Measurements from ENCODE around the gene HMX3.

The HMX3 gene

DNA sequence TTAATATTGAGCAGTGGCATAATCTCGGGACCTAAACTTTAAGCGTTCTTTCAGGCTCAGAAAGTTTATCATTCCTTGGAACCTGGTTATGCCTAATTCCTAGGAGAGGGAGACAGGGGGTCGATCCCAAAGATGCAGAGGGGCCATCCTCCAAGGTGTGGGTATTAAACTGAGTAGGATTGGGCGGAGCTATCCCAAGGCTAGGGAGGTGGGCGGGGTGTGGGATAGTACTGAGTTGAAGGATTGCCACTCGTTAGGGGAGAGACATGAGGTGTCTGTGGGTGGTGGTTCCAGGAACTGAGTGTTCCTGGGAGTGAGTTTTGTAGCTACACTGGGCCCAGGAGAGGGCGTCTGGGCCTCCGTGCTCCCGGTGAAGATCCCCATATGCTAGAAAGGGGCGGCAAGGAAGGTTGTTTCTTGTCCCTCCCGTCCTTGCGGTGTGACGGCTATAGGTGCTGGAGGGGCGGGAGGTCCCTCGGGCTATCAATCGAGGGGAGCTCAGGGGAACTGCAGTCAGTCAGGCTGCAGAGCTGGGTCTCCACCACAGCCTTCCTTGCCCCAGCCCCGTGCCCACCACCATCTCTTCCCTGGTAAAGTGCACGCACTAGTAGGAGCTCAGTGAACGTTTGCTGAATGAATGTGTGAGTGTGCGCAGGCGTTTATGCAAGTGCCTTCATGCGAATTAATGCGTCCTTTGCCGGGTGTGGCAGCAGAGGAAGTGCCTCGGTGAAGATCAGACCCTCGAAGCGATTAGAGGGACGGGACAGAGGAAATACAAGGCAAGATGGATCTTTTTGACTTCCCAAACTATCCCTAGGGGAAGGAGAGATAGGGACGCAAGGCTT, 9.1 kb downstream of the HMX3 start:
- H3K27me3 ChIP-seq (replicated peaks; ENCODE audit: control insufficient read depth, insufficient read depth, low read length), result peaks cover 85% of the 10 kb centered on the region
- H3K36me3 ChIP-seq (ENCODE audit: control insufficient read depth, insufficient read depth, low read length, severe bottlenecking), result no peaks in the 10 kb centered on the region
- H3K9me3 ChIP-seq (ENCODE audit: control insufficient read depth, low read length), result no peaks in the 10 kb centered on the region
- no peaks in the 10 kb centered on the region for H3K4me1 ChIP-seq (ENCODE audit: control insufficient read depth, insufficient read depth, low read length)
- no peak overlapping the region for H3K9ac ChIP-seq (ENCODE audit: low read length)
- no peak overlapping the region for H3K4me3 ChIP-seq (ENCODE audit: low read length)
- no peak for DNase-seq (ENCODE audit: low read depth)

DNA sequence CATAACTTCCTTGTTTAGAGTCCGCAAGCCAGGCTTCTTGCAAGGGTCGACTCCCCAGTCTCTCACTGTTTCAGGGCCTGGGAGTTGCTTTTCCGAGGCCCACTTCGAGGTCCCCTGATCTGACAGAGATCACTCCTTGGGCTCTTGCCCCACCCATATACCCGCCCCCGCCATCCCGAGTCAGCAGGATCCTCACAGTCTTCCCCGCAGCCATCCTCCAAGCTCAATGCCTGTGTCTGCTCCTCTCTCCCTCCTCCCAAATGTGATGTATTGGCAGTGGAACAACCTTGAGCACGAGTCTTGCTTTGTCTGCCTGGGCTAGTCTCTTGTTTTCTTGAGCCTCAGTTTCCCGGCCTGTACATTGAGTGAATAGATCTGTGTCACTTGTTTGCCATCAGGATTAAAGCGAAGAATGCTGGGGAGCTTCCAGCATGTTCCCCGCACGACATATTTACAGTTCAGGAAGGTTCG, 9.8 kb downstream of the HMX3 start:
- H3K4me1 ChIP-seq (ENCODE audit: control insufficient read depth, insufficient read depth, low read length), result peaks cover 5% of the 10 kb centered on the region
- DNase-seq (ENCODE audit: low read depth), result no peak
- no peaks in the 10 kb centered on the region for H3K9me3 ChIP-seq (ENCODE audit: control insufficient read depth, low read length)
- peaks cover 84% of the 10 kb centered on the region for H3K27me3 ChIP-seq (replicated peaks; ENCODE audit: control insufficient read depth, insufficient read depth, low read length)
- no peak overlapping the region for H3K4me3 ChIP-seq (ENCODE audit: low read length)
- no peak overlapping the region for H3K9ac ChIP-seq (ENCODE audit: low read length)
- no peaks in the 10 kb centered on the region for H3K36me3 ChIP-seq (ENCODE audit: control insufficient read depth, insufficient read depth, low read length, severe bottlenecking)

DNA sequence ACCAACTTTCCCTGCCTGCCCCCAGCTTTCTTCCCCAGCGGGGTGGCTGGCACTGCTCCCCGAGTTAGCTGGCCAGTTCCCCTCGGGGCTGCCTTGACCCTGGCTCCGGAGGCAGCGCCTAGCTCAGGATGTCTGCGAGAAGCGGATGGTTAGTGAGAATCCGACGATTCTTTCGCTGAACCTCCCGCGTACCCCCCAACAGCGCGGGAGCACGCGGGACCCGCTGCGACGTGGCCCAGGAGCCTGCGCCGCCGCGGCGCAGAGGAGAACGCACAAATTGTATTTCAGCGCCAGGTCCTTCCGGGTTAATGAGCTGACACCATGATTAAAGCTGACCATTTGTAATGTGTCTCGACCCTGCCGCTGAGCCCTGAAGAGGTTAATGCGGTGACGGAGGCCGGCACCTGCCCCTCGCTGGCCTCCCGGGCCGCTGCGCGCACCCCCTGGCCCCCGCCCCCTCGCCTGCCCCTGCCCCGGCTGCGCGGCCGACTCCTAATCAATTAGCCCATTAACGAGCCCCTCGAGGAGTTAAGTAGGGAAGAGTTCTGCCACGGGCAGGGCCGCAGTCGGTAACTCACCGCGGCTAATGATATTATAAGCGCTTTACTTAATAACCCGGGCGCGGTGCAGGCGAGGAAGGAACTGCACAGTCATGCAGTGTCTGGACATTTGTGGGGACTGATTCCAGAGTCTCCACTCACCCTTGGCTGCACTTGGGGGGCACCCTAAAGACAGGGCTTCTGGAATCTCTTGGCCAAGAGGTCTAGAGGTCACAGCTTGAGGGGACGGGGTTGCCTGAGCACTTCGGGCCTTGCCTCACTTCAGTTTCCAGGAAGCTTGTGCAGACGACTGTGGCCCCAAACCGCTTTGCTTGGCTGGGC, 10.5 kb downstream of the HMX3 start:
- no peak overlapping the region for H3K4me3 ChIP-seq (ENCODE audit: low read length)
- no peaks in the 10 kb centered on the region for H3K36me3 ChIP-seq (ENCODE audit: control insufficient read depth, insufficient read depth, low read length, severe bottlenecking)
- DNase-seq (ENCODE audit: low read depth), result no peak
- peaks cover 84% of the 10 kb centered on the region for H3K27me3 ChIP-seq (replicated peaks; ENCODE audit: control insufficient read depth, insufficient read depth, low read length)
- no peaks in the 10 kb centered on the region for H3K9me3 ChIP-seq (ENCODE audit: control insufficient read depth, low read length)
- H3K9ac ChIP-seq (ENCODE audit: low read length), result no peak overlapping the region
- H3K4me1 ChIP-seq (ENCODE audit: control insufficient read depth, insufficient read depth, low read length), result peaks cover 12% of the 10 kb centered on the region

DNA sequence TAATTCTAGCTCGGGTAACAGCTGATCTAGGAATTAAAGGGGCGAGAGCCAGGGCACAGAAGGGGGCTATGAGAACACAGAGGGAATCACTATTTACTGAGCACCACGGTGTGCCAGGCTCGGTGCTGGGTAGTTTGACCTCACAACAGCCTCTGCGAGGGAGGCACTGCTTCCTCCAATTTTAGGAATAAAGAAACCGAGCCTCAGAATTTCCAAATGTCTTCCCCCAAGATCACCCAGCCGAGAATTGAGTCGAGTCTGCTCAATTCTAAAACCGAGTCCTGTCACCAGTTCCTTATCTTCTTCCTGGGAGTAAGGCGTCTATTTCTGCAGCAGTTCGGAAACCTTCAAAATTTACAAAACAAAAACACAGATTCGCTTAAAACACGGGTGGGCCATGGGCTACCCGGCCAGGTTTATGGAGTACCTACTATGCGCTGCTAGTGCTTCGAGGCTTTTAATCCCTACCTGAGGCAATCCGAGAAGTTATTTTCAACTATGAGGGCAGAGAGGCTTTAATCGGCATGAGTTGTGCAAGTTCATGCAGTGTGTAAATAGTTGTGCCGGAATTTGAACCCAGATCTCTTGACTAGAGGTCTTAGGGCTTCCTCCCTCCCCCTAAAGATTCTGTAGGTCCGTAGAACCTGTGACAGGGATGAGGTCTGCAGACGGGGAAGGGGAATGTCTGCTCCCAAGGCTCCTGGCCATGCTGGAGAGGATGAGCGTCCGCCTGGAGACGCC, 11.3 kb downstream of the HMX3 start:
- Histone ChIP-seq H3K4me1 (ENCODE audit: control insufficient read depth, insufficient read depth, low read length) (peaks cover 12% of the 10 kb centered on the region), H3K9me3 (ENCODE audit: control insufficient read depth, low read length) (no peaks in the 10 kb centered on the region), H3K27me3 (replicated peaks; ENCODE audit: control insufficient read depth, insufficient read depth, low read length) (peaks cover 84% of the 10 kb centered on the region), H3K36me3 (ENCODE audit: control insufficient read depth, insufficient read depth, low read length, severe bottlenecking) (no peaks in the 10 kb centered on the region), H3K4me3 (ENCODE audit: low read length) (no peak overlapping the region), H3K9ac (ENCODE audit: low read length) (no peak overlapping the region)
- DNase-seq (ENCODE audit: low read depth), result no peak

DNA sequence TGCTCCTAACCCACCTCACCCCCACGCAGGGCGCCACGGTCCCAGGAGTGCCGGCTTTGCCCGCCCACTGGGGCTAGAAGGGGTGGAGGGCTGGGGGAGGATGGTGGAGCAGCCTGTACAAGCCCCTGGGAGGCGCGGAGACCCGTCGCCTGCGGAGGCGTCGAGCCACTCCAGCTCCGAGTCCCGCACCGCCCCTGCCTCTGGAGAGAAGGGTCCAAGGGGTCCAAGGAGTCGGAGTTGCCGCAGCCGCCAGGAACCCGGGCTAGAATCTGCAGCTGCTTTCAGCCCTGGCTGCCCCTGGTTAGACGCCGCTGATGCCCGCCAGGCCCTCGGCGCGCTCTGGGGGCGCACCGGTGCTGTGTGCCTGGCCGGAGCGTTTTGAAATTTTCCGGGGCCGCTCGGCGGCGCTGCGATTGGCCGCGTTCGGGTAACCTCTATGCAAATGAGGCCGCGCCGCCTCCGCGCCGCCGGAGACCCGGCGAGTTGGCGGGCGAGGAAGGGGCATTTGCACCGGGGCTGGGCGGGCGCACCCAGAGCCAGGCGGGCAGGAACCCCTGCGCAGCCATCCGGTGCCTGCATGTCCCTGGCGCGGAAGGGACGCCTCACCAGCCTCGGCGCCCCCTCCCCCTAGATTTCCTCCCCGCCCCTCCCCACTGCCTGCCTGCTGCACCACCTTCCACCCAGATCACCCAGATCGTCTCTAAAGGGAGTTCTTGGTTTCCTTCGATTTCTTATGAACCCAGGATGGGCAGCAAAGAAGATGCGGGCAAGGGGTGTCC, 12.1 kb downstream of the HMX3 start, which contains the start of gene HMX2:
Gene HMX2, plus strand, starts transcription at position 502 of the 779 bp plus-strand sequence. Its CDS starts 243 bp downstream, at position 745.
- no peak for DNase-seq (ENCODE audit: low read depth)
- H3K36me3 ChIP-seq (ENCODE audit: control insufficient read depth, insufficient read depth, low read length, severe bottlenecking), result no peaks in the 10 kb centered on the region
- H3K9me3 ChIP-seq (ENCODE audit: control insufficient read depth, low read length), result no peaks in the 10 kb centered on the region
- no peak within 1 kb of the TSS for H3K9ac ChIP-seq (ENCODE audit: low read length)
- H3K27me3 ChIP-seq (replicated peaks; ENCODE audit: control insufficient read depth, insufficient read depth, low read length), result peaks cover 86% of the 10 kb centered on the region
- H3K4me3 ChIP-seq (ENCODE audit: low read length), result no peak within 1 kb of the TSS
- H3K4me1 ChIP-seq (ENCODE audit: control insufficient read depth, insufficient read depth, low read length), result peaks cover 12% of the 10 kb centered on the region

DNA sequence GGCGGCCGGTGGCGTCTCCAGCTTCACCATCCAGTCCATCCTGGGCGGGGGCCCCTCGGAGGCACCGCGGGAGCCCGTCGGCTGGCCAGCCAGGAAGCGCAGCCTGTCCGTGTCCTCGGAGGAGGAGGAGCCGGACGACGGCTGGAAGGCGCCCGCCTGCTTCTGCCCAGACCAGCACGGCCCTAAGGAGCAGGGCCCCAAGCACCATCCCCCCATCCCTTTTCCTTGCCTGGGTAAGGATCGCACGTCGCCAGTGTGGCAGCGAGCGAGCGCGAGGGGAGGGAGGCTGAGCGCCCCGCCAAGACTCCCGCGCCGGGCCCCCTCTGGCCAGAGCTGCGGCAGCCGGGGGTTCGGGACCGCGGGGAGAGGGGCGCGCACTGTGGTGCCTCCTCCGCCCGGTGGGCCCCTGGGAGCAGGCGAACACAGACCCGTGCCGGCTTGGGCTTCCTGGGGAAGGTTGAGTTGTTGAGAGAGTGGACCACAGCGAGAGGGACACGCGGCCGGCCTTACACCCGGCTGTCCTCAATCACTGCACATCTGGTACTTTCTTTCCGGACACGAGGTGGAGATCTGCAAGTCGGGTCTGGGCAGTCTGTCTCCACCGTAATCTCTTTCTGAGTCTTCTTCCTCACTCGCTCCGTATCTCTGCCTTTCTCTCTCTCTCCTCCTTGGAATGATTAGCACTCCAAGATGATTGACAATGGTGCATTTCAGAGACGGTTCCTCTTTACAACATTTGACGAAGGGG, 12.8 kb downstream of the HMX3 start:
- no peaks in the 10 kb centered on the region for H3K9me3 ChIP-seq (ENCODE audit: control insufficient read depth, low read length)
- DNase-seq (ENCODE audit: low read depth), result no peak
- no peak overlapping the region for H3K4me3 ChIP-seq (ENCODE audit: low read length)
- H3K4me1 ChIP-seq (ENCODE audit: control insufficient read depth, insufficient read depth, low read length), result peaks cover 12% of the 10 kb centered on the region
- no peak overlapping the region for H3K9ac ChIP-seq (ENCODE audit: low read length)
- H3K27me3 ChIP-seq (replicated peaks; ENCODE audit: control insufficient read depth, insufficient read depth, low read length), result peaks cover 80% of the 10 kb centered on the region
- H3K36me3 ChIP-seq (ENCODE audit: control insufficient read depth, insufficient read depth, low read length, severe bottlenecking), result no peaks in the 10 kb centered on the region

DNA sequence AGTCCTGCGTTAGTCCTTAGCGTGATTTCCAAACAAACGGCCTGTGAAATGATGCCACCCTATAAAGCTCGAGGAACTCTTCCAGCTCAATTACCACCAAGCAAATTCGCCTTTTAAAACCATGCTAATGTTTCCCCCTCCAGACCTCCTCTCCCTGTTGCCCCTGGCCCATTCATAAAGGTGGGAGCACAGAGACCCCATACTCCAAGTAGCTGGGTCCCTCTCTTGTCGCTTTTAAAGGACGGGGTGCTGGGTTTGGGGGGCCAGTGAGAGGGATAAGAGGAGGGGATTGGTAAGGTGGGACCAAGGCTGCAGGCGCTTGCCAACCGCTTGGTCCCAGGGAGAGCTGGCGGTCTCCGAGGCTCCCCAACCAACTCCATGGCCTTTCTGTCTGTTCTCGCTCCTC, 13.4 kb downstream of the HMX3 start:
- peaks cover 12% of the 10 kb centered on the region for H3K4me1 ChIP-seq (ENCODE audit: control insufficient read depth, insufficient read depth, low read length)
- no peak overlapping the region for H3K9ac ChIP-seq (ENCODE audit: low read length)
- H3K4me3 ChIP-seq (ENCODE audit: low read length), result no peak overlapping the region

DNA sequence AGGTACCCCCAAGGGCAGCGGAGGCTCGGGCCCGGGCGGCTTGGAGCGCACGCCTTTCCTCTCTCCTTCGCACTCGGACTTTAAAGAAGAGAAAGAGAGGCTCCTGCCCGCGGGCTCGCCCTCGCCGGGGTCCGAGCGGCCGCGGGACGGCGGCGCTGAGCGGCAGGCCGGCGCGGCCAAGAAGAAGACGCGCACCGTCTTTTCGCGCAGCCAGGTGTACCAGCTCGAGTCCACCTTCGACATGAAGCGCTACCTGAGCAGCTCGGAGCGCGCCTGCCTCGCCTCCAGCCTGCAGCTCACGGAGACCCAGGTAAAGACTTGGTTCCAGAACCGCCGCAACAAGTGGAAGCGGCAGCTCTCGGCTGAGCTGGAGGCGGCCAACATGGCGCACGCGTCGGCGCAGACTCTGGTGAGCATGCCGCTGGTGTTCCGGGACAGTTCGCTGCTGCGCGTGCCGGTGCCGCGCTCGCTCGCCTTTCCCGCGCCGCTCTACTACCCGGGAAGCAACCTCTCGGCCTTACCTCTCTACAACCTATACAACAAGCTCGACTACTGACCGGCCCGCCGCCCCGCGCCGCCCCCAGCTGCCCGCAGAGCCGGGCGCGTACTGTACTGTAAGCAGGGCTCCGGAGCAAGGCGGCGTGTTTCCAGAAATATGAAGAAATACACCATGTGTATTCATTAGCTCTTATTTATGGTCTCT, 13.9 kb downstream of the HMX3 start:
- peaks cover 12% of the 10 kb centered on the region for H3K4me1 ChIP-seq (ENCODE audit: control insufficient read depth, insufficient read depth, low read length)
- no peaks in the 10 kb centered on the region for H3K36me3 ChIP-seq (ENCODE audit: control insufficient read depth, insufficient read depth, low read length, severe bottlenecking)
- H3K9me3 ChIP-seq (ENCODE audit: control insufficient read depth, low read length), result no peaks in the 10 kb centered on the region
- peak overlapping the region; percentile 77 for H3K4me3 ChIP-seq (ENCODE audit: low read length)
- peaks cover 70% of the 10 kb centered on the region for H3K27me3 ChIP-seq (replicated peaks; ENCODE audit: control insufficient read depth, insufficient read depth, low read length)
- H3K9ac ChIP-seq (ENCODE audit: low read length), result no peak overlapping the region
- peak; percentile 49 for DNase-seq (ENCODE audit: low read depth)

More for the DNA sequence above, 13.4 kb downstream of the HMX3 start:
- Histone ChIP-seq H3K9me3 (ENCODE audit: control insufficient read depth, low read length) (no peaks in the 10 kb centered on the region), H3K36me3 (ENCODE audit: control insufficient read depth, insufficient read depth, low read length, severe bottlenecking) (no peaks in the 10 kb centered on the region), H3K27me3 (replicated peaks; ENCODE audit: control insufficient read depth, insufficient read depth, low read length) (peaks cover 75% of the 10 kb centered on the region)
- DNase-seq (ENCODE audit: low read depth), result no peak

DNA sequence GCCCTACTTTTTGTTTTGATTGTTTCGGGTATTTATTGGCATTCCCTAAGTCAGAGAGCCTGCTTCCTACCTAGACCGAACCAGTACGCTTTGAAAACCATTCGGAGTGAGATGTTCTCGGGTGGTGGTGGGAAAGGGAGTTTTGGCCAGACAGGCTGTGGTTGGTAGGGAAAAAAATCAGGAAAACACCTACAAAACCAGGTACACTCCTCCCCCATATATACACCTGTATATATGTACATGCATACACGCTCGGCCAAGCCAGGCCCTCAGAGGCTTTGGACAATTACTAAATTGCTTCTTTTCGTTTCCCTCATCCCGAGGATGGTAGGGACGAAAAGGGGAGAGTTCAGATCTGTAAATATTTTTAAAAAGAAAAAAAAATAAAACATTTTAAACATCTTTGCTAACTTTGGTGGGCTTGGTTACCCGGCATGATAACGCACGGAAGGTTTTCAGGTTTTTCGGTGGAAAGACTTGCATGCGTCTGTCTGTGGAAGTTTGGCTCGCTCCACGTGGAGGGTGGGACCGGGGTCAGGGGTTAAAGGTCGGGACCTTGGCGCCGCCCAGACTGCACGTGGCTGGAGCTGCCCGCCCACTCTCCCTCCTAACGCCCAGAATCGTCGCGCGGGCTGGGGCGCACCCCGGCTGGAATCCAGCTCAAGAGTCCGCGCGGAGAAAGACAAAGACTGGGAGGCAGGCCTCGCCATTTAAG, 14.7 kb downstream of the HMX3 start:
- H3K36me3 ChIP-seq (ENCODE audit: control insufficient read depth, insufficient read depth, low read length, severe bottlenecking), result no peaks in the 10 kb centered on the region
- peak overlapping the region; percentile 77 for H3K4me3 ChIP-seq (ENCODE audit: low read length)
- no peaks in the 10 kb centered on the region for H3K9me3 ChIP-seq (ENCODE audit: control insufficient read depth, low read length)
- no peak overlapping the region for H3K9ac ChIP-seq (ENCODE audit: low read length)
- H3K4me1 ChIP-seq (ENCODE audit: control insufficient read depth, insufficient read depth, low read length), result peaks cover 16% of the 10 kb centered on the region
- H3K27me3 ChIP-seq (replicated peaks; ENCODE audit: control insufficient read depth, insufficient read depth, low read length), result peaks cover 63% of the 10 kb centered on the region
- no peak for DNase-seq (ENCODE audit: low read depth)

All from adipocyte (in vitro differentiated cells).